ENCODE measurements around the gene KLF13.

Gene KLF13

DNA sequence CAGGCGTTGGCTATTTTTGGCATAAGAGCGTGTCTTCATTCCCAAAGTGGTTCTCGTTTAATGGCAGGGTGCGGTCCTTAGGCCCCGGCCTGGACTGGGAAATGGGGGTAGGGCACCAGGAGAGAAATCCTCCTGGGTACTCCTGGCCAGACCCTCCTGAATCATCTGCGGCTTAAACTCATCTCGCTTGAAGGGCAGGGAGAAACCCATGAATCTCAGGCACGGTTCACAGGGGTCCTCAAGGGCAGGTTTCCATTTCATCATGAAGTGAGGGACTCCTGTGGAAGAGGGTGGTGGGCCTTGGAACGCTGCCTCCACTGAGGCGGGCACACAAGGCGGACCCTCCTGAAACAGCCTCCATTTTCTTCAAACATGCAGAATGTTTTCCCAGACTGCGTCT lies 48.4 kb downstream of the KLF13 start:
- Histone ChIP-seq H3K27ac (ENCODE audit: low read depth, low read length) (no peak overlapping the region), H3K9me3 (ENCODE audit: control insufficient read depth, insufficient read depth, low read length) (no peaks in the 10 kb centered on the region), H3K27me3 (ENCODE audit: control insufficient read depth, low read length) (no peaks in the 10 kb centered on the region), H3F3A (ENCODE audit: control insufficient read depth, insufficient read depth) (no peaks in the 10 kb centered on the region), H3K36me3 (ENCODE audit: control insufficient read depth, low read length) (peaks cover 75% of the 10 kb centered on the region), H3K79me2 (ENCODE audit: control insufficient read depth, low read length) (peaks cover 64% of the 10 kb centered on the region), H3K4me3 (ENCODE audit: low read length) (no peak overlapping the region), H4K20me1 (ENCODE audit: control insufficient read depth, insufficient read depth, low read depth, low read length) (0 out of 2 replicates have a peak, but pooled peaks cover 10% of the 10 kb centered on the region), H3K9me2 (replicated peaks; ENCODE audit: control insufficient read depth, low read length) (no peaks in the 10 kb centered on the region), H3K4me2 (ENCODE audit: low read length) (no peak overlapping the region), H3K4me1 (ENCODE audit: control insufficient read depth, low read length) (no peaks in the 10 kb centered on the region; the same call in 1 of the 2 replicates)
- TF ChIP-seq, protein P1, sequence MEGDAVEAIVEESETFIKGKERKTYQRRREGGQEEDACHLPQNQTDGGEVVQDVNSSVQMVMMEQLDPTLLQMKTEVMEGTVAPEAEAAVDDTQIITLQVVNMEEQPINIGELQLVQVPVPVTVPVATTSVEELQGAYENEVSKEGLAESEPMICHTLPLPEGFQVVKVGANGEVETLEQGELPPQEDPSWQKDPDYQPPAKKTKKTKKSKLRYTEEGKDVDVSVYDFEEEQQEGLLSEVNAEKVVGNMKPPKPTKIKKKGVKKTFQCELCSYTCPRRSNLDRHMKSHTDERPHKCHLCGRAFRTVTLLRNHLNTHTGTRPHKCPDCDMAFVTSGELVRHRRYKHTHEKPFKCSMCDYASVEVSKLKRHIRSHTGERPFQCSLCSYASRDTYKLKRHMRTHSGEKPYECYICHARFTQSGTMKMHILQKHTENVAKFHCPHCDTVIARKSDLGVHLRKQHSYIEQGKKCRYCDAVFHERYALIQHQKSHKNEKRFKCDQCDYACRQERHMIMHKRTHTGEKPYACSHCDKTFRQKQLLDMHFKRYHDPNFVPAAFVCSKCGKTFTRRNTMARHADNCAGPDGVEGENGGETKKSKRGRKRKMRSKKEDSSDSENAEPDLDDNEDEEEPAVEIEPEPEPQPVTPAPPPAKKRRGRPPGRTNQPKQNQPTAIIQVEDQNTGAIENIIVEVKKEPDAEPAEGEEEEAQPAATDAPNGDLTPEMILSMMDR (IDR thresholded peaks at IDR 0.05; ENCODE audit: low read depth, low read length, poor library complexity, severe bottlenecking), result no peak

DNA sequence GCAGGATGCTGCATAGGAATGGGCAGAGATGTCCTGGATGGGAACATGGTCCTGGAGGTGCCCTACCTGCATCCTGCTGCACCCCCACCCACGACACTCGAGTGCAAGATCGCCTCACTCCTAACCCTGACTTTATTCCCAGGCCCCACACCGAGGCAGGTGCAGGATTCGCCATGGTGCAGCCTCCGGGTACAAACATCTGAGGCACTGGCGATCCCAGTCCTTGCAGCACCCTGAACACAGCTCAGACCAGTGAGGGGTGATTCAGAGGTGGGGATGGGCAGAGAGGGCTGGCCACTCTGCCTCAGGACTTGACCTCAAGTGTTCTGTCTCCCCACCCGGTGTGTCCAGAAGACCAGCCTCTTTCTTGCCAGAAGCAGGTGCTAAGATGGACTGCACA lies 49.1 kb downstream of the KLF13 start:
- H4K20me1 ChIP-seq (ENCODE audit: control insufficient read depth, insufficient read depth, low read depth, low read length), result 0 out of 2 replicates have a peak, but pooled peaks cover 9% of the 10 kb centered on the region
- peaks cover 75% of the 10 kb centered on the region for H3K36me3 ChIP-seq (ENCODE audit: control insufficient read depth, low read length)
- no peaks in the 10 kb centered on the region for H3K4me1 ChIP-seq (ENCODE audit: control insufficient read depth, low read length)
- no peaks in the 10 kb centered on the region for H3K27me3 ChIP-seq (ENCODE audit: control insufficient read depth, low read length)
- peaks cover 56% of the 10 kb centered on the region for H3K79me2 ChIP-seq (ENCODE audit: control insufficient read depth, low read length)
- H3K9me2 ChIP-seq (replicated peaks; ENCODE audit: control insufficient read depth, low read length), result no peaks in the 10 kb centered on the region
- no peak for TF ChIP-seq EZH2phosphoT487 (IDR thresholded peaks at IDR 0.05; ENCODE audit: borderline replicate concordance, low read length)
- TF ChIP-seq, protein P1 (IDR thresholded peaks at IDR 0.05; ENCODE audit: low read depth, low read length, poor library complexity, severe bottlenecking), result no peak
- H3K27ac ChIP-seq (ENCODE audit: low read depth, low read length), result no peak overlapping the region
- no peaks in the 10 kb centered on the region for H3F3A ChIP-seq (ENCODE audit: control insufficient read depth, insufficient read depth)
- H3K9me3 ChIP-seq (ENCODE audit: control insufficient read depth, insufficient read depth, low read length), result no peaks in the 10 kb centered on the region
- H3K4me2 ChIP-seq (ENCODE audit: low read length), result no peak overlapping the region
- H3K4me3 ChIP-seq (ENCODE audit: low read length), result no peak overlapping the region

DNA sequence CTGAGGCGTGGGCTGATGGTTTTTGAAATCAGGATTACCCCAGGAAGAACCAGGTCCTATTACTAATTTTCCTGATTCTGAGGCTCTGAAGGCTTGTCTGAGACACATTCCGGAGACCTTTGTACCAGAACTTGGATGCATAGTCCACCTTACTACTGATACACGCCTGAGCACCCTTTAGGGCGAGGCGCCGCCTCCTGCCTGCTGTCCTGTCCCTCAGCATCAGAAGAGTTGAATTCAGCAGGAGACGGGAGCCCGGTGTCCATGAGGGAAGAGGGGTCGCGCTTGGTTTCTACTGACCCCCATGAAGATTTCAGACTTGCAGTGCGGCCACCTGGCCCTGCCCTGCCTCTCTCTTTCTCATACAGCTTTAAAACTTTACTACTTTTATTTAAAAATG lies 49.9 kb downstream of the KLF13 start:
- no peaks in the 10 kb centered on the region for H3F3A ChIP-seq (ENCODE audit: control insufficient read depth, insufficient read depth)
- no peaks in the 10 kb centered on the region for H3K9me2 ChIP-seq (replicated peaks; ENCODE audit: control insufficient read depth, low read length)
- H3K36me3 ChIP-seq (ENCODE audit: control insufficient read depth, low read length), result peaks cover 70% of the 10 kb centered on the region
- no peaks in the 10 kb centered on the region for H3K4me1 ChIP-seq (ENCODE audit: control insufficient read depth, low read length)
- 0 out of 2 replicates have a peak, but pooled peaks cover 4% of the 10 kb centered on the region for H4K20me1 ChIP-seq (ENCODE audit: control insufficient read depth, insufficient read depth, low read depth, low read length)
- H3K79me2 ChIP-seq (ENCODE audit: control insufficient read depth, low read length), result peaks cover 49% of the 10 kb centered on the region
- no peak overlapping the region for H3K4me2 ChIP-seq (ENCODE audit: low read length)
- H3K4me3 ChIP-seq (ENCODE audit: low read length), result no peak overlapping the region
- no peaks in the 10 kb centered on the region for H3K27me3 ChIP-seq (ENCODE audit: control insufficient read depth, low read length)
- no peak overlapping the region for H3K27ac ChIP-seq (ENCODE audit: low read depth, low read length)
- H3K9me3 ChIP-seq (ENCODE audit: control insufficient read depth, insufficient read depth, low read length), result no peaks in the 10 kb centered on the region
- TF ChIP-seq EZH2phosphoT487 (IDR thresholded peaks at IDR 0.05; ENCODE audit: borderline replicate concordance, low read length), result no peak
- TF ChIP-seq, protein P1 (IDR thresholded peaks at IDR 0.05; ENCODE audit: low read depth, low read length, poor library complexity, severe bottlenecking), result no peak
